Measurements from ENCODE around the gene CNN2.

GRCh38 chr19:1070576-1070930 is 44.1 kb downstream of the CNN2 start:
- TF ChIP-seq CTCF (conservative IDR thresholded peaks at IDR 0.05) (no peak), ZFX (IDR thresholded peaks at IDR 0.05) (no peak)
